Stimulated activated CD8-positive, alpha-beta memory T cell treated with anti-CD3 and anti-CD28 coated beads, Interleukin-15, amount 100 ng/mL, for 4 hours (primary cell): ENCODE measurements around the gene RRM1.

Experiments used
- DNase-seq, 2 donors: peaks; one replicate each; pipeline ENCODE4 v3.0.0-alpha.2; 2020; ENCODE audit warnings: low read depth in 2 of 2

The RRM1 gene

DNA sequence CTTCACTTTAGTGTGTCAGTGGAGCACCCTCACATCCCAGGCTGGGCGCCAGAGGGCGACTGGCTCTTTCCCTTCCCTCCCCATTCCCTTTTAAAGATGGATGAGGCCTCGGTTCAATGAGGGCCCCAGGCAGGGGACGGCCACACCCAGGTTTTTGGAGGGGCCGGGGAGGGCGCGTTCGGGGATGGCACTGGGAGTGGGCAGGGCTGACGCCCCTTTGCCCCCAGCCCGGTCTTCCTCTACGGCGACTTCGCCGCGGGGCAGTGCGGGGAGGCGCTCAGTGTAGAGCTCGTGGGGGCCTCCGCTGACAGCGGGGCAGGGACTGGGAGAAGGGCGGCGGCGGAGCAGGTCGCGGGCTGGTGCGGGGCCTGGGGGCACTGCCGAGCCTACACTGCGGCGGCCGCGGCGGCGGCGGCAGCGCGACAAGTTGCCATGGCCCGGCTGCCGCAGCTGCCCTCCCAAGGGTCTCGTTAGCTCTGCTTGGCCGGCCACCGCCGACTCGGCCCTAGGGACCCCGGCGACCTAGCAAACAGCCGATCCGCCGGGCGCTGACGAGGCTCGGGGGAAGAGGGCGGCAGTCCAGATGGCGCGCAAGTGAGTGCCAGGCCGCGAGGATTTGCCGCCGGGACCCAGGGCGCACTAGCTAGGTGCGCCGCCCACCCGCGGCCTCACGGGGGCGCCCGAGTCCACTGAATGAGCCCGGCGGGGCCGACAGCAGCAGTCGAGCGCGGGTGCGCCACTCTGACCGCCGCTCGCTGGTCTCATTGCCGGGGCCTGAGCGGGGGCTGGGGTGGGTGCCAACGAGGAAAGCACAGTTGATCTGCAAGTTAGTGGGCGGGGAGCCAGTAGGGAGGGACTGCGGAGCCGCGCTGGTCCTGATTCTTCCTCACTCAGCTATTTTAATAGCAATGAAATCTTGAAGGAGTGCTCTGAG, 92.7 kb downstream of the RRM1 start:
- peak; percentile 58 to 63 for DNase-seq
